Cerebellar nuclear complex (tissue), 1 donor: ENCODE results near the gene GYS2.

Experiments used
- DNase-seq, 2 experiments: peaks; one replicate each; lab custom pipeline; 2025; lab: John Stamatoyannopoulos, UW

GYS2 gene

DNA sequence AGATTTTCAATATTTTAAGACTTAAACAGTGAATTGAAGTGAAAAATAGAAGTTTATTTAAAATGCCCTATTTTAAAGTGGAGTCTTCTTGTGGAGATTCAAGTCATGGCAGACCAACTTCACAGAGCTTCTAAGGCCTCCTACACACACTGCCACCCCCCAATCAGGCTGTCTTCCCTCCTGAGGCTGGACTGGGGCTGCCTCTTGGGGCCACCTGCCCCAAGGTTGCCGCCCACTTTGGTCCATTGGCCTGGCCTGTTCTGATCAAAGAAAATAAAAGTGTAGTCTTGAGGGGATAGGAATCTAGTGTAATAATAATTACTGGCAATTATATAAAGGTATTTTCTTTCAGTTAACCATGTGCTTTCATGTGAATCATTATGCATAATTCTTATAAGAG is 101.8 kb downstream of the GYS2 start:
- no peak for DNase-seq

- DNase-seq = no peak
These were observed 102.5 kb downstream of the GYS2 start for GRCh38 chr12:21502164-21502496.

DNA sequence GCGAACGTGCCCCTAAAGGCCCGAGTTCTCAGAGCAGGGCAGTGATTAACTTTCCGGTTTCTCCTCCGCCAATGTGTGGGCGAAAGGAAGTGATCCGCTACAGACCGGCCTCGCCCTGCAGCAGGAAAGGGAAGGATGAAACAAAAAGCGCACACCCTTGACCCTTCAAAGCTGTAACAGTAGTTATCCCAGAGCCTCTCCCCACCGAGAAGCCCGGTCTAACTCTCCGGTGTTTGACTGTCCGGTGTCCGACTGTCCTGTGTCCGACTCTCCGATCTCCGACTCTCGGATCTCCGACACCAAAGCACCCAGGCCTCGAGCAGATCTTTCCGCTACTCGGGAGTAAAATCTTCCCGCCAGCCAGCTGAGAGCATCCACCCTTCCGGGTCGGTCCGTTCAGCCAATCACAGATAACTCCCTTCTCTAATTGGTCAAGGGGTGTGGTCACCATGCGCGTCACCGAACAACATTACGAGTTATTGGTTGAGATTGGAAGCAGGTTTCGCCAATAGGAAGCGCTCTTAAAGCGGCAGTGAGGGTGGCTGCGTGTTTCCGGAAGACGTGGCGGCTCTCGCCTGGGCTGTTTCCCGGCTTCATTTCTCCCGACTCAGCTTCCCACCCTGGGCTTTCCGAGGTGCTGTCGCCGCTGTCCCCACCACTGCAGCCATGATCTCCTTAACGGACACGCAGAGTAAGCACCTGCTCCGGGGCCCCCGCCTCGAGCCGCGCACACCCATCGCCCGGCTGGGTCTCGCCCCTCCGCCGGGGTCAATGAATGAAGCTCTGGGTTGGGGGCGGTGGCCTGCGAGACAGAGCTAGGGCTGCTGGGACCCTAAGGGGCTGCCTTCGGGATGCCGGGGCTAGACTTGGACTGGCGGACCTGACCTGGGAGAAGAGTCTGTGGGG is 103.1 kb downstream of the GYS2 start, which contains the start of the genes GOLT1B and RECQL:
GOLT1B (plus strand) TSS at position 532 of the 906 bp plus-strand sequence; CDS start at position 667, 135 bp downstream.
RECQL (minus strand) TSS at position 378 of the 906 bp plus-strand sequence. CDS start 2,065 bp downstream, outside the sequence.
- peak; percentile 66 to 93 for DNase-seq

DNA sequence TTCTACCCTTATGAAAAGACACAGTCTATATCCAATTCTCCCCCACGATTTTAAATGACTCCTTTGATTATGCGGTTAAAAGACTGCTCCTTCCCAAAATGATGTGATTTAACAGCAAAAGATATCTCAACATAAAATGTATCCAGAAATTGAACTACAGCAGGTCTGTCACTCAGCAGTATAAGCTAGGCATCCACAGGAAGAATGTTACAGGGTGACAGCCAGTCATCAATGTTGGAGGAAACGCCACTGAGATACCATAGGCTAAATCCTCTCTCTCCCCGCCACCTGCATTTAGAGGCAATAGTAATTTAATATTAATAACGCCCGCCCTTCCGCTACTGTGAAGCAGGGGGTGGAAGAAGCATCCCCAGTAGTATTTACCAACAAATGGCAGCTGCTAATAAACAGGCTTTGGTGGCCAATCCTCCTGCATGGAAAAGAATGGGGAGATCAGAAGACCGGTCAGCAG is 103.8 kb downstream of the GYS2 start:
- DNase-seq = no peak

- no peak for DNase-seq
These were observed 104.9 kb downstream of the GYS2 start for GRCh38 chr12:21499765-21500164.
